Peyer's patch (tissue), 4 donors: Measurements from ENCODE around the gene PRAMEF5.
"Not testable (repeated sequence)": the region's sequence is repeated elsewhere in the genome, so short reads cannot be mapped to it uniquely, and the experiment has no call there.

Source experiments
- POLR2A ChIP-seq, 2 donors: fragments of 450-650 bp; IDR thresholded peaks; one replicate each; pipeline ENCODE4 v1.5.1; 2017; ENCODE audit warnings: antibody characterized with exemption in 2 of 2, mild to moderate bottlenecking in 2 of 2, moderate library complexity in 2 of 2
- TF ChIP-seq, protein P1 (sequence below), 6 experiments: fragments of 450-650 bp in 4 of 6; fragments of 200-600 bp in 2 of 6; sonication (generic) in 1 of 6; IDR thresholded peaks; one replicate each; pipeline ENCODE4 v1.5.1; 2017 to 2019; ENCODE audit warnings: antibody characterized with exemption in 6 of 6, mild to moderate bottlenecking in 3 of 6, moderate library complexity in 1 of 6

DNA sequence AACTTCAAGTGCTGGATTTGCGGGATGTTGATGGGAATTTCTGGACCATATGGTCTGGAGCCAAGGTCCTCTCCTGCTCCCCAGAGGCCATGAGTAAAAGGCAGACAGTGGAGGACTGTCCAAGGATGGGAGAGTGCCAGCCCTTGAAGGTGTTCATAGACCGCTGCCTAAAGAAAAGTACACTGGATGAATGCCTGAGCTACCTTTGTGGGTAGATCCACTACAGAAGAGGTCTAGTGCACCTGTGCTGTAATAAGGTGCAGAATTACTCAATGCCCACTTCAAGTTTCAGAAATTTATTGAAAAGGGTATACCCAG lies 7.5 kb upstream of the PRAMEF5 start:
- TF ChIP-seq, protein P1, sequence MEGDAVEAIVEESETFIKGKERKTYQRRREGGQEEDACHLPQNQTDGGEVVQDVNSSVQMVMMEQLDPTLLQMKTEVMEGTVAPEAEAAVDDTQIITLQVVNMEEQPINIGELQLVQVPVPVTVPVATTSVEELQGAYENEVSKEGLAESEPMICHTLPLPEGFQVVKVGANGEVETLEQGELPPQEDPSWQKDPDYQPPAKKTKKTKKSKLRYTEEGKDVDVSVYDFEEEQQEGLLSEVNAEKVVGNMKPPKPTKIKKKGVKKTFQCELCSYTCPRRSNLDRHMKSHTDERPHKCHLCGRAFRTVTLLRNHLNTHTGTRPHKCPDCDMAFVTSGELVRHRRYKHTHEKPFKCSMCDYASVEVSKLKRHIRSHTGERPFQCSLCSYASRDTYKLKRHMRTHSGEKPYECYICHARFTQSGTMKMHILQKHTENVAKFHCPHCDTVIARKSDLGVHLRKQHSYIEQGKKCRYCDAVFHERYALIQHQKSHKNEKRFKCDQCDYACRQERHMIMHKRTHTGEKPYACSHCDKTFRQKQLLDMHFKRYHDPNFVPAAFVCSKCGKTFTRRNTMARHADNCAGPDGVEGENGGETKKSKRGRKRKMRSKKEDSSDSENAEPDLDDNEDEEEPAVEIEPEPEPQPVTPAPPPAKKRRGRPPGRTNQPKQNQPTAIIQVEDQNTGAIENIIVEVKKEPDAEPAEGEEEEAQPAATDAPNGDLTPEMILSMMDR (IDR thresholded peaks at IDR 0.05) = not testable (repeated sequence)
- not testable (repeated sequence) for TF ChIP-seq POLR2A (IDR thresholded peaks at IDR 0.05)
